Testis (tissue), 3 donors: Measurements from ENCODE around the gene NOXRED1. TPM values are rescaled to one million over a fixed set of nuclear protein-coding genes. Genes with fewer than 3 reads are reported as not detected.
"Not testable (repeated sequence)": the region's sequence is repeated elsewhere in the genome, so short reads cannot be mapped to it uniquely, and the experiment has no call there.

Source experiments
- DNase-seq: peaks from one replicate; pipeline ENCODE4 v3.0.0-alpha.2; 2019
- H3K27ac ChIP-seq, 2 donors: fragments of 200-600 bp; sonication (generic); one replicate each; pipeline ENCODE4 v1.5.1; 2019
- H3K27me3 ChIP-seq: fragments of 200-600 bp; sonication (generic); one replicate; pipeline ENCODE4 v1.5.1; 2019
- H3K36me3 ChIP-seq: fragments of 200-600 bp; sonication (generic); one replicate; pipeline ENCODE4 v1.5.1; 2017; ENCODE audit warnings: low read depth; ENCODE audit errors: missing control alignments
- H3K4me1 ChIP-seq: fragments of 200-600 bp; sonication (generic); one replicate; pipeline ENCODE4 v1.5.1; 2019
- H3K4me3 ChIP-seq, 2 donors: fragments of 200-600 bp; sonication (generic); one replicate each; pipeline ENCODE4 v1.5.1; 2017 to 2019
- H3K9me3 ChIP-seq: fragments of 200-600 bp; sonication (generic); one replicate; pipeline ENCODE4 v1.5.1; 2017
- POLR2A ChIP-seq: fragments of 450-650 bp; IDR thresholded peaks from one replicate; pipeline ENCODE4 v1.6.1; 2017; ENCODE audit warnings: antibody characterized with exemption, mild to moderate bottlenecking, moderate library complexity
- WGBS, 2 donors: methylation state at CpG; one replicate each; pipeline ENCODE4 v1.1.5; 2018; 5-methylcytosine and 5-hydroxymethylcytosine counted together
- intact Hi-C: fragments of 100-400 bp; cut with DNase I; formaldehyde crosslinking; loops from one replicate; pipeline ENCODE4 v1.15.1; 2023; ENCODE audit warnings: low total_unique reads
- polyA plus RNA-seq: library from polyadenylated mRNA; stranded (reverse); fragments of 350-450 nt; fragmentation: Illumina TruSeq; extraction: RNeasy Lipid Tissue Mini Kit (QIAGEN cat#74804); gene quantifications from one replicate; pipeline ENCODE4 v1.2.3, GENCODE V29; 2014; ENCODE audit warnings: low read depth, low replicate concordance; ENCODE audit not compliant: insufficient read depth
- total RNA-seq, 2 donors: library from RNA; depleted of rRNA; stranded (reverse); fragments of >200 nt; gene quantifications; one replicate each; pipeline ENCODE4 v1.2.3, GENCODE V29; 2016
- TF ChIP-seq, protein P1 (sequence below), 3 experiments: fragments of 450-650 bp in 2 of 3; fragments of 200-600 bp in 1 of 3; sonication (generic) in 1 of 3; IDR thresholded peaks; one replicate each; pipeline ENCODE4 v1.5.1; 2016 to 2019; ENCODE audit warnings: antibody characterized with exemption in 3 of 3, mild to moderate bottlenecking in 2 of 3, moderate library complexity in 1 of 3

The NOXRED1 gene
- total and polyA plus RNA-seq, 3 donors from 2014 or later, result 5.2 to 18.0 (median 11.3) TPM

DNA sequence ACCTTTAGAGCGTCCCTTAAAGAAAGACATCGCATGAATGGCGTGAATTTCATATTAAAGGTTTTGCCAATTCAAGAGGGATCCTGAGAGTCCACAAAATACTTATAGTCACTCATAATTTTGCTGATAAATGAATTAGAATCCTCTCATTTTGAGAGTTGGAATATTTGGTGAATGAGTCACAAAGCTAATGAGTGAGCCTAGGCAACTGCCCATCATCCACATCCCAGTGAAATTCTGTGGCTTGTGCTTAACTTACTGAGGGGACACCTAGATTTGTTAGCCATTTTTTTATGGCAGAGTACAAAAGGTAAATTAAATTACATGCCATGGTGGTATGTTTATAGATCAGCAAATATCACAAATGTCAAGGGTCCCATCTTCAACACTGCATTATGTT lies 12.7 kb upstream of the NOXRED1 start:
- Histone ChIP-seq H3K27ac (no peak overlapping the region), H3K27me3 (no peaks in the 10 kb centered on the region), H3K4me1 (no peaks in the 10 kb centered on the region), H3K4me3 (no peak overlapping the region), H3K9me3 (no peaks in the 10 kb centered on the region), H3K36me3 (no peaks in the 10 kb centered on the region)
- DNase-seq, result no peak
- WGBS, 2 donors, result 96 to 99% methylated on average over 3 of the region's 3 CpGs
- intact Hi-C loops, result no loop called here
- TF ChIP-seq, protein P1, sequence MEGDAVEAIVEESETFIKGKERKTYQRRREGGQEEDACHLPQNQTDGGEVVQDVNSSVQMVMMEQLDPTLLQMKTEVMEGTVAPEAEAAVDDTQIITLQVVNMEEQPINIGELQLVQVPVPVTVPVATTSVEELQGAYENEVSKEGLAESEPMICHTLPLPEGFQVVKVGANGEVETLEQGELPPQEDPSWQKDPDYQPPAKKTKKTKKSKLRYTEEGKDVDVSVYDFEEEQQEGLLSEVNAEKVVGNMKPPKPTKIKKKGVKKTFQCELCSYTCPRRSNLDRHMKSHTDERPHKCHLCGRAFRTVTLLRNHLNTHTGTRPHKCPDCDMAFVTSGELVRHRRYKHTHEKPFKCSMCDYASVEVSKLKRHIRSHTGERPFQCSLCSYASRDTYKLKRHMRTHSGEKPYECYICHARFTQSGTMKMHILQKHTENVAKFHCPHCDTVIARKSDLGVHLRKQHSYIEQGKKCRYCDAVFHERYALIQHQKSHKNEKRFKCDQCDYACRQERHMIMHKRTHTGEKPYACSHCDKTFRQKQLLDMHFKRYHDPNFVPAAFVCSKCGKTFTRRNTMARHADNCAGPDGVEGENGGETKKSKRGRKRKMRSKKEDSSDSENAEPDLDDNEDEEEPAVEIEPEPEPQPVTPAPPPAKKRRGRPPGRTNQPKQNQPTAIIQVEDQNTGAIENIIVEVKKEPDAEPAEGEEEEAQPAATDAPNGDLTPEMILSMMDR (IDR thresholded peaks at IDR 0.05), result no peak
- no peak for TF ChIP-seq POLR2A

DNA sequence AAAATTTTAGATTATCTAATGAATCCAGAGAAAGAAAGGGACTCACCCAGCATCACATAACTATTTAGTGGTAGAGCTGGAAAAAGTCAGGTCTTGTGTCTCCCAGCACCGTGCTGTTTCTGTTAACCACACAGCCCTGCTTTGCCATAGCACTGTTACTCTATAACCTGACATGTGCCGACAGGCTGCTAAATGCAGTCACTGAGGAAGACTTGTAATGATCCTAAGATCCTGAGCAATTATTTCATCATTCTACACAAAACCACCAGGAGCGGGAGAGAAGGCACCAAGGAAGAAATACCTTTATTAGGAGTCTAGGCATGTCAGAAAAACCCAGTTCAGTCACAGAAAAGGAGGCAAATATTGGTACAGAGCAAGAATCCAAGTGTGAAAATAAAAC lies 3.1 kb upstream of the NOXRED1 start:
- TF ChIP-seq, protein P1 (IDR thresholded peaks at IDR 0.05), result no peak
- no peak for TF ChIP-seq POLR2A
- no peaks in the 10 kb centered on the region for H3K27me3 ChIP-seq
- WGBS, 2 donors, result 90 to 95% methylated on average over 3 of the region's 3 CpGs
- intact Hi-C loops, result no loop called here
- no peak overlapping the region for H3K4me3 ChIP-seq
- no peaks in the 10 kb centered on the region for H3K4me1 ChIP-seq
- H3K36me3 ChIP-seq, result no peaks in the 10 kb centered on the region
- no peak for DNase-seq
- H3K9me3 ChIP-seq, result no peaks in the 10 kb centered on the region
- no peak overlapping the region for H3K27ac ChIP-seq

DNA sequence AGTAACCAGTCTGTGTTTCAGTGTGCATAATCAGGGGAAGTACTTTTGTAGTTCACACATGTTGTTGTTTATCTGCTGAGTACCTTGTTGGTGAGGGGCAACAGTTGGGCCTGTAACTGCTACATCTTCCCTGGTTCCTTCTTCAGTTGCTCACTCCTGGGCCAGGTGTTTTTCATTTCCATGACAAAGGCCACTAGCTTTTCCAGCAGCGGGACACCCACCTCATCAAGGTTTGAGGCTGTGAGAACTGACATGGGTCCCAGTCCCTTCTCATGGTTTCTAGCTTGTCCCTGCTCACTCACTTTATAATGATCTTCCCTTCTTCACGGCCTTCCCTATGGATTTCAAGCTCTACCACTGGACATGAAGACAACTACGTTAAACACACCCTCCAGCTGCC lies 1.5 kb upstream of the NOXRED1 start:
- Histone ChIP-seq H3K36me3 (no peaks in the 10 kb centered on the region), H3K27me3 (no peaks in the 10 kb centered on the region), H3K27ac (no peak overlapping the region), H3K4me3 (no peak overlapping the region), H3K4me1 (no peaks in the 10 kb centered on the region), H3K9me3 (no peaks in the 10 kb centered on the region)
- no peak for DNase-seq
- intact Hi-C loops, result no loop called here
- TF ChIP-seq, protein P1 (IDR thresholded peaks at IDR 0.05), result no peak
- TF ChIP-seq POLR2A, result no peak
- WGBS, 2 donors, result 93 to 94% methylated on average over 3 of the region's 3 CpGs

DNA sequence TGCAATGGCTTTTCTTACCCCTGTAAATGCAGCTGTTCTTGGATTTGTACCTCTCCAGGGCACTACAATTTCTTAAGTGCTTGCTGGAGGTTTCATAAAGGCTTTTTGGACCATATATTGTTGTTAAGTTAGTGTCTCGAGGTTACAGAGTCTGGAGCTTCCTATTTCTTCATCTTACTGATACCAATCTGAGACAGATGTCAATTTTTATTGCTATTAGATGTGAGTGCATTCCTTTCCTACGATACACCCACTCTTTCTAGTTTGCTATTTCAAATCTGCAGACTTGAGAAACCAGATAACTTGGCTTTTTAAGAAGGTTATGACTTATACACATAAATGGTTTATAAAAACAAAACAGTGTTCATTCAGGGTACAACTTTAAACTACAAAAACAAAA lies 2.1 kb downstream of the NOXRED1 start:
- intact Hi-C loops, result no loop called here
- H3K4me3 ChIP-seq, result no peak overlapping the region
- DNase-seq, result no peak
- H3K27ac ChIP-seq, result no peak overlapping the region
- no peaks in the 10 kb centered on the region for H3K27me3 ChIP-seq
- WGBS, 2 donors, result 45 to 87% methylated on average over 2 of the region's 2 CpGs
- H3K4me1 ChIP-seq, result no peaks in the 10 kb centered on the region
- no peaks in the 10 kb centered on the region for H3K36me3 ChIP-seq
- TF ChIP-seq, protein P1 (IDR thresholded peaks at IDR 0.05), result no peak
- TF ChIP-seq POLR2A, result no peak
- no peaks in the 10 kb centered on the region for H3K9me3 ChIP-seq

DNA sequence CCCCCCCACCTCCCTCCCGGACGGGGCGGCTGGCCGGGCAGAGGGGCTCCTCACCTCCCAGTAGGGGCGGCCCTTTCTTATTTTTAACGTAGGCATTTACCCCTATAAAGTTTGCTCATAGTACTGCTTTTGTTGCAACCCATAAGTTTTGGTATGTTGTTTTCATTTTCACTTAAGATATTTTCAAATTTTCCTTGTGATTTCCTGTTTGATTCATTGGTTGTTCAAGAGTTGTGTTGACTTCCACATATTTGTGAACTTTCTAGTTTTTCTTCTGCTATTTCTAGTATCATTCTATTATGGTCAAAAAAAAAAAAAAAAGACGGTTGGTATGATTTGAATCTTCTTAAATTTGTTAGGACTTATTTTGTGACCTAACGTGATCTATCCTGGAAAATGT lies 6.5 kb downstream of the NOXRED1 start:
- TF ChIP-seq, protein P1 (IDR thresholded peaks at IDR 0.05), result no peak
- TF ChIP-seq POLR2A, result no peak
- 85 to 91% methylated on average over 8 of the region's 8 CpGs for WGBS, 2 donors
- H3K36me3 ChIP-seq, result no peaks in the 10 kb centered on the region

DNA sequence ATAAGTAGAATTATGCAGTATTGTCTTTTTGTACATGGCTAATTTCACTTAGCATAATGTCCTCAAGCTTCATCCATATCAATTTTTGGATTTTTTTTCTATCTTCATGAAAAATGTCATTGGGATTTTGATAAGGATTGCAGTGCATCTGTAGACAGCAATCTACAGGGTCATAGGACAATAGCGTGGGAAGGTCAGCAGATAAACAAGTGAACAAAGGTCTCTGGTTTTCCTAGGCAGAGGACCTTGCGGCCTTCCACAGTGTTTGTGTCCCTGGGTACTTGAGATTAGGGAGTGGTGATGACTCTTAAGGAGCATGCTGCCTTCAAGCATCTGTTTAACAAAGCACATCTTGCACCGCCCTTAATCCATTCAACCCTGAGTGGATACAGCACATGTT lies 7.2 kb downstream of the NOXRED1 start:
- H3K27ac ChIP-seq, H3K36me3 ChIP-seq, H3K4me1 ChIP-seq, intact Hi-C loops, H3K27me3 ChIP-seq, H3K4me3 ChIP-seq, DNase-seq, H3K9me3 ChIP-seq: not testable (repeated sequence)
- WGBS, 2 donors, result 74 to 80% methylated on average over 2 of the region's 3 CpGs

More for the DNA sequence above, 6.5 kb downstream of the NOXRED1 start:
- intact Hi-C loops, result no loop called here
- H3K4me1 ChIP-seq, result no peaks in the 10 kb centered on the region
- no peaks in the 10 kb centered on the region for H3K27me3 ChIP-seq
- no peak for DNase-seq
- H3K9me3 ChIP-seq, result no peaks in the 10 kb centered on the region
- H3K4me3 ChIP-seq, result no peak overlapping the region
- no peak overlapping the region for H3K27ac ChIP-seq

DNA sequence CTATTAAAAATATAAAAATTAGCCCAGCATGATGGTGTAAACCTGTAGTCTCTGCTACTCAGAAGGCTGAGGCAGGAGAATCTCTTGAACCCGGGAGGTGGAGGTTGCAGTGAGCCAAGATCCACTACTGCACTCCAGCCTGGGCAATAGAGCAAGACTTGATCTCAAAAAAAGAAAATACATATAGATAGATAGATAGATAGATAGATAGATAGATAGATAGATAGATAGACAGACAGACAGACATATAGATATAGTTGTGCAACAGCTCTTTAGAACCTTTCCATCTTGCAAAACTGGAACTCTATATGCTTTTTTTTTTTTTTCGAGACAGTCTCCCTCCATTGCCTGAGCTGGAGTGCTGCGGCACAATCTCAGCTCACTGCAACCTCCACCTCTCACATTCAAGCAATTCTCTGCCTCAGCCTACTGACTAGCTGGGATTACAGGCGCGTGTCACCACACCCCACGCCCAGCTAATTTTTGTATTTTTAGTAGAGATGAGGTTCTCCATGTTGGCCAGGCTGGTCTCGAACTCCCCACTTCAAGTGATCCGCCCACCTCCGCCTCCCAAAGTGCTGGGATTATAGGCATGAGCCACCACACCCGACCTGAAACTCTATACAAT lies 7.8 kb downstream of the NOXRED1 start:
- H3K4me1 ChIP-seq, DNase-seq, H3K4me3 ChIP-seq, intact Hi-C loops, H3K27ac ChIP-seq, H3K9me3 ChIP-seq, H3K27me3 ChIP-seq, H3K36me3 ChIP-seq: not testable (repeated sequence)
- WGBS, 2 donors, result 97% methylated on average over 10 of the region's 10 CpGs
